Stimulated activated CD4-positive, alpha-beta T cell treated with anti-CD3 and anti-CD28 coated beads, Interleukin-4, amount 100 ng/mL, for 1 hour (primary cell): ENCODE results near the gene IFNAR1.
"Not testable (repeated sequence)": the region's sequence is repeated elsewhere in the genome, so short reads cannot be mapped to it uniquely, and the experiment has no call there.

Source experiments
- DNase-seq: peaks from one replicate; pipeline ENCODE4 v3.0.0-alpha.2; 2020

IFNAR1 gene

DNA sequence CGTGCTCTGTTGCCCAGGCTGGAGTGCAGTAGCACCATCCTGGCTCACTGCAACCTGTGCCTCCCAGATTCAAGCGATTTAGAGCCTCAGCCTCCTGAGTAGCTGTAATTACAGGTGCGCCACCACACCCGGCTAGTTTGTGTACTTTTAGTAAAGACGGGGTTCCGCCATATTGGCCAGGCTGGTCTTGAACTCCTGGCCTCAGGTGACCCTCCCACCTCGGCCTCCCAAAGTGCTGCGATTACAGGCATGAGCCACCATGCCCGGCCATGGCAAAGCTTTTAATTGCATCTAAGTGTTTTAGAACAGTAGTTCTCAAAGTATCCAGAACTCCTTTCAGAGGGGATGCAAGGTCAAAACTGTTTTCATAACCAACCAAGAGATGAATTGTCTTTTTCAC lies 53.3 kb downstream of the IFNAR1 start:
- no peak for DNase-seq

DNA sequence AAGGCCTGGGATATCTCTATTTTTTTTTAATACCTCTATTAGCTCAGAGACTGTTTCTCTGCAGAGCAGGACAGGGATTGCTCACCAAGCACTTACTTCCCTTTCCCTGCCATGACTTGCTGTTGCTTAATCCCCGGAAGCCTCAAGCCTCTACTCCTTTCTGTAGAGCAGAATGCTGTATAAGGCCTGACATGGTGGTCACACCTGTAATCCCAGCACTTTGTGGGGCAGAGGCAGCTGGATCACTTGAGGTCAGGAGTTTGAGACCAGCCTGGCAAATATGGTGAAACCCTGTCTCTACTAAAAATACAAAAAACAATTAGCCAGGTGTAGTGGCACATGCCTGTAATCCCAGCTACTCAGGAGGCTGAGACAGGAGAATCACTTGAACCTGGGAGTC lies 55.2 kb downstream of the IFNAR1 start:
- DNase-seq, result not testable (repeated sequence)

DNA sequence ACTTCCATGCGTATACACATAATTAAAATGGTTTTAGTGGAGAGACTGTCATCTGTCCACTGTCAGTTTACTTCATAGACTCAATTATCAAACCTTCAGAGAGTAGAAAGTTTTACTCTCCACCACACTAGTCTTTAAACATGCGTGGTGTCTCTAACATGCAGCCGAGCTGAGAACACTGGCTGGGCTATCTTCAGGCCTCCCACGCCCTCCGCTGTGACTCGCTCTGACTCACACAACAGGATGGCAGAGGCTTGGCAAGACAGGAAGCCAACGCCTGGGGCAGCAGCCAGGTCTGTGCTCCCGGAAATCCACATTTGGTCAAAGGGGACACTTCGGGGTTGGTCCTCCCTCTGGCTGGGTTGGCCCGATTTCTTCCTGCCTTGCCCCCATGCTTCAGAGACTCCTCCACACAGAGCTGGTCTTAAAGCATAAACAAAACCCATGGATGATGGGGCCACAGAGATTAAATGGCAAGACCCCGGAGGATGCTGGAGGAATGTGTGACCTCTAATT lies 55.8 kb downstream of the IFNAR1 start:
- peak; percentile 91 for DNase-seq

DNA sequence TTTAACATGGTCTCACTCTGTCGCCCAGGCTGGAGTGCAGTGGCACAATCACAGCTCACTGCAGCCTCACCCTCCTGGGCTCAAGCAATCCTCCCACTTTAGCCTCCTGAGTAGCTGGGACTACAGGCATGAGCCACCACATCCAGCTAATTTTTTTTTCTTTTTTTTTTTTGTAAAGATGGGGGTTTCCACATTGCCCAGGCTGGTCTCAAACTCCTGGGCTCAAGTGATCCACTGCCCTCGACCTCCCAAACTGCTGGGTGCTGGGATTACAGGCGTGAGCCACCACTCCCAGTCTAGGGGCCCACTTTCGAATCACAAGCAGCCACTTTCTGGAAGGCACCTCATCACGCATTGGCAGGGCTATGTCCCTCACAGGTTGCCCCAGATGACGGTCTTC lies 56.6 kb downstream of the IFNAR1 start:
- not testable (repeated sequence) for DNase-seq

DNA sequence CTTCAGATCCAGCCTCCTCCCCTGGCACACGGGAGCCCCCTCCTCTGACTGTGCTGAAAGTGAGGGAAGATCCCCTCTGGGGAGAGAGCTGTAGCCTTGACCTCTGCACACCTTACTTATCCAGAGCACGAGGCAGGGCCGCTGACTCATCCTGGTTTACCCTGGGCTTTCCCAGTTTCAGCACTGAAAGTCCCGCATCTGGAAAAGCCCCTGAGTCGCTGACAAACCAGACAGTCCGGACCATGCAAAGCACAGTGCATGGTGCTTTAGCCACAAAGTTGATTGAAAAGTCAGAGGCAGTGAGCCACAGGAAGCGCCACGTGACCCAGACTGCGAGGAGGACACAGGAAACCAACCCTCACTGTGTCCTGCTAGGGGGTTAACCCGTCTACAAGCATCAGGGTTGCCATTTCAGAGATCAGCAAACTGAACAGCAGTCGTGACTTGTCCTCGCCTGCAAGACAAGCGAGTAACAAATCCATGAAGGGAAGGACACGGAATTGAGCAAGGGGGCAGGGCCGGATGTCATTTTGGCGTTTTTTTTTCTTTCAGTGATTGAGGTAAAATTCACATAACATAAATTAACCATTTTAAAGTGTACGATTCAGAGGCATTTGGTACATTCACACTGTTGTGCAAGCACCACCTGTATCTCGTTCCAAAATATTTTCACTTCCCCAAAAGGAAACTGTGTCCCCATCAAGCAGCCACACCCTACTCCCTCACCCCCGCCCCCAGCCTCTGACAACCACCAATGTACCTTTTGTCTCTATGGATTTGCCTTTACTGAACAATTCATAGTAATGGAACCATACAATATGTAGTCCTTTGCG lies 58.5 kb downstream of the IFNAR1 start:
- DNase-seq, result peak; percentile 74

DNA sequence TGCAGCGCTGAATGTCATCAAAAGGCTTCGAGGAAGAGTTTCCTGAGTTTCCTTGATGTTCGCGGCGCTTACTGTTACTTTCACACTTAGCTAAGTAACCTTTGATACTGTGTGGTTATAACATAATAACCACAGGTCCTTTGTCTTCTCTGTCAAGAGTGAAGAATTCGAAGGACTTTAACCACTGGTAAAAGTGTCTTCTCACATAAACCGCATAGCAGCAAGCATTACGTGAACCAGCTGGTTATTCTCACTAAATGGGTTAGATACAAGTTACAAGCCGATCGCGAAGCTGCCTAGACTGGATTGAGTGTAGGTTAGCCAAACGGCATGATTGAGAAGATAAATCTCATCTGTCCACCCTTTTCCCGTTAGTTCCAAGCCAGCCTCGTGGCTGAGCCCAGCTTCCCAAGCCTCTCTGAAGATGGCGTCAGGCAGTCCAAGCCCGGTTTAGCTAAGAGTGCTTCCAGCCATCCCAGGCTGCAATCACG lies 60.1 kb downstream of the IFNAR1 start:
- no peak for DNase-seq

DNA sequence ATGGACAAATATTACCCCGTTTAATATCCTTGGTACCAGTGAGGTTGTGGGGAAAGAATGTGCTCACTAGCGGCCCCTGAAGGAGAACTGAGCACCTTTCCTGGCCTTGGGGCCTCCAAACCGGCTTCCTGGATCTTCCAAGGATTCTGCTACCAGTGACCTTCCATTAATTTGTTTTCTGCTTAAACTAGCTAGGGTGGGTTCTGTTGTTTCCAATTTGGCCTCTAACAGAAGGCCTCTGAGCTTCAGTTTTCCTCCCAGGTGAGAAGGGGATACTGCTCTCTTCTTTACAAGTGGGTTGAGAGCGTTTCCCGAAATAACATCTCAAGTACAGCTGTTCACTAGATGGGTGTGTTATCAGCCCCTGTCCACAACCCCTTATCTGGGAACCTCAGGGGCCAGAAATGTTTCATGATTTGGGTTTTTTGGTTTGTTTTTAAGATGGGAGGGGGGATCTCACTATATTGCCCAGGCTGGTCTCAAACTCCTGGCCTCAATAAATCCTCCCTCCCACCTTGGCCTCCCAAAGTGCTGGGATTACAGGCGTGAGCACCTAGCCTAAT lies 61.5 kb downstream of the IFNAR1 start:
- DNase-seq, result no peak

DNA sequence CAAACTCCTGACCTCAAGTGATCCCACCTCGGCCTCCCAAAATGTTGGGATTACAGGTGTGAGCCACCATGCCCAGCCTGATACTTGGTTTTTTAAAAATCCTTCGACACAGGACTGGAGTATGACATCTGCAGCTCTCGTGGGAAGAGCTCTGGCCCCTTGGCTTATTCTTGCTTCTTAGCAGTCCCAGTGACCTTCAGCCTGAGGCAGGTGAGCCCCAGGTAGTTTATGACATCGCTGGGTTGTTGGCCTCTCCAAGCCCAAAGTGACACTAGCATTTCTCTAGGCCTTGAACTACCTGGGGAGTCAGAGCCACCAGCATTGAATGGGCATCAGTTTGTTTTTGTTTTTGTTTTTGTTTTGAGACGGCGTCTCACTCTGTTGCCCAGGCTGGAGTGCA lies 62.5 kb downstream of the IFNAR1 start:
- no peak for DNase-seq

DNA sequence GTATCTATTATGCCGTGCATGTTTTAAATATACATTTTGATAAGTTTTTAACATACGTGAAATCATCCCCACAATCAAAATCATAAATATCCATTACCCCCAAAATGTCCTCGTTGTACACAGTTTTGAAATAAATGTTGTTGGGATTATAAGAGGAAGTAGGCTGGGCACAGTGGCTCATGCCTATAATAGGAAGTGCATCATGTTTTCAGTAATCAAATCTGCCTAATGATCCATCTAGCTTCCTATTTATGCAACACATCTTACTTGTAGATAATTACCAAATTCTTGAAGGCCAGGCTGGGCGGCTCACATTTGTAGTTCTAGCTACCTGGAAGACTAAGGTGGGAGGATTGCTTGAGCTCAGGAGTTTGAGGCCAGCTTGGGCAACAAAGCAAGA lies 63.4 kb downstream of the IFNAR1 start:
- DNase-seq, result no peak

DNA sequence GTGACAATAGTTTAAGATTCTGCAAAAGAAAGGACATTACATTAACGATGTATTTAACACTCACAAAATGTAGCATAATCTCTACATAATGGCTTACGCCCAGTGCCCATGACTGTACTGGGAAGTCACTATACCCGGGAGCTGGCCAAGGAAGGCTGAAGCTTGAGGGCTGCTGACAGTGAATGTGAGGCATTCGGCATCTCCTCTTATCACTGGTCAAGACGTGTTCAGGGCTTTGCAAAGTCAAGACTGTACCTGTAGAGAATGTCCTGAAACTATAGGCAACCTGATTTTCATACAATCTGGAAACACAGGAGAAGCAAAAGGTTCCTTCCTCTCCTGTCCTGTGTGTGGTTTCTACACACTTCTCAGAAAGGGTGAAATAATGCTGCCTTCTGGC lies 65.7 kb downstream of the IFNAR1 start:
- DNase-seq, result no peak

DNA sequence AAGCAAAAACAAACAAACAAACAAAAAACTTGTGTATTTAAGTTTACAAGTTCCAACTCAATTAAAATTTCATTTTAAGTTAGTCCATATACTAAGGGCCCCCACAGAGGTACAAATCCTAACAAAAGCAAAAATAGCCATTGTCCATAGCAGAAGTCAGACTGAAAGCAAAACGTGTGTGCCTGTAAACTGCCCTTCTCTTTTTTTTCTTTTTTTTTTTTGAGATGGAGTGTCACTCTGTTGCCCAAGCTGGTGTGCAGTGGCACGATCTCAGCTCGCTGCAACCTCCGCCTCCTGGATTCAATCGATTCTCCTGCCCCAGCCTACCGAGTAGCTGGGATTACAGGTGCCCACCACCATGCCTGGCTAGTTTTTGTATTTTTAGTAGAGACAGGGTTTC lies 66.9 kb downstream of the IFNAR1 start:
- DNase-seq, result no peak

DNA sequence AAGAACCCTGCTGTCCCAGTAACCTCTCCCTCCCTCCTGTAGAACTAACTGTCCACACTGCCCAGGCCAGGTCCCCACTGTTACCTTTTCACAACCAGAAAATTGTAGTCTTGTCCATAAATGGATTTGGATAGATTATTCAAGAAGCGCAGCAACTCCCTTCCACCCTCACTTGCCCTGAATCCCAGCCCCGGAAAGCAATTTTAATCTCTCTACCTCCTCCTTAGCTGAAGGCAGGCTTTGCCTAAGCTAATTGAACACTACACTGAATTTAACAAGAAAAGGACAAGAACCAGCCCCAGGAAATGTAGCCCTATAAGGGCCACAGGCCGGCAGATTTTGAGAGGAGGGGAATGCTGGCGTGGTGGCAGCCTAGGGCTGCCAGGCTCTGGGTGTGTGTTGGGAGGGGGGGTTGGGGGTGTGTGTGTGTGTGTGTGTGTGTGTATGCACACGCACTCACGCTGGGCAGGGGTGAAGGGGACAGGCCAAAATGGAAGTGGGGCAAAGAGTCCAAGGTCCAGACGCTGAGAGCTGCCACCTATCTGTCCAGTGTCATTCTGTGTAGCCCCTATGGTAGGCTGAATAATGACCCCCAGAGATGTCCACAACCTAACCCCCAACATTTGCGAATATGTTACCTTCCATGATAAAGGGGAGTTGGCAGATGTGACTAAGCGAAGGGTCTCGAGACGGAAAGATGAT lies 67.7 kb downstream of the IFNAR1 start:
- no peak for DNase-seq

DNA sequence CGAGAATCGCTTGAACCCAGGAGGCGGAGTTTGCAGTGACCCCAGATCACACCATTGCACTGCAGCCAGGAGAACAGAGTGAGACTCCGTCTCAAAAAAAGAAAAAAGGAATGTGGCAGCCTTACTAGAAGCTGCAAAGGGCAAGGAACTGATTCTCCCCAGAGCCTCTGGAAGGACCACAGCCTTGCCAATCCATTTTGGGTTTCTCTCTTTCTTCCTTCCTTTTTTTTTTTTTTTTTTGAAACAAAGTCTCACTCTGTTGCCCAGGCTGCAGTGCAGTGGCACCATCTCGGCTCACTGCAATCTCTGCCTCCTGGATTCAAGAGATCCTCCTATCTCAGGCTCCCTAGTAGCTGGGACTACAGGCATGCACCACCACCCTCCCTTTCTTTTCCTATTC lies 68.6 kb downstream of the IFNAR1 start:
- no peak for DNase-seq

DNA sequence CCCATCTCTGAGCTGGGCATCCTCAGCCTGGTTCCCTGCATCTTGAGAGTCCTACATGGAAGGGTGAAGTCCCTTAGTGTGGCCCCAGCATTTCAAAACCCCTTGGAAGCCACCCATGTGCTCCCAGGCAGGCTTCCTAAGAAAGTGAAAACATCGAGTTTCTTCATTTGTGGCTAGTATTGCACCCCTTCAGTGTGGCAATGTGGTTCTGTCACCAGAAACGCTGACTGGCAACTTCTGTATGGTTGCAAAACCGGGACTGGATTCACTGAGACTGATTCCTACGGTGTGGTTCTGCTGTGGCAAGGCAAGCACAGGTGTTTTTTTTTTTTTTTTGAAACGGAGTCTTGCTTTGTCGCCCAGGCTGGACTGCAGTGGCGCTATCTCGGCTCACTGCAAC lies 69.5 kb downstream of the IFNAR1 start:
- no peak for DNase-seq

DNA sequence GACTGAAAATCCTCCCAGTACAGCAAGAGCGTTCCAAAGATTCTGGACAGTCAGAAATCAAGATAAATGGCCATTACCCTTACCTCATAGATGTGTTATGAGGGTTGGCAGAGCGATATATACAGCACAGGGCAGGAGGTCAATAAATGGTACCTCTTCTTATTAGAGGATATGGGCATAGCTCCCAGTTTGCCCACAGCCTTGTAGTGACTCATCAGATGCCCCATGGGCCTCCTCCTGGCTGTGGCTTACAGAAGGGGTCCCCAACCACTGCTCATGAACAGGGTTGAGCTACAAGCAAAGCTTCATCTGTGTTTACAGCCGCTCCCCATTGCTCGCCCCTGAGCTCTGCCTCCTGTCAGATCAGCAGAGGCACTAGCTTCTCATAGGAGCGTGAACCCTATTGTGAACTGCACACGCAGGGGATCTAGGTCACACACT lies 71.1 kb downstream of the IFNAR1 start:
- no peak for DNase-seq

DNA sequence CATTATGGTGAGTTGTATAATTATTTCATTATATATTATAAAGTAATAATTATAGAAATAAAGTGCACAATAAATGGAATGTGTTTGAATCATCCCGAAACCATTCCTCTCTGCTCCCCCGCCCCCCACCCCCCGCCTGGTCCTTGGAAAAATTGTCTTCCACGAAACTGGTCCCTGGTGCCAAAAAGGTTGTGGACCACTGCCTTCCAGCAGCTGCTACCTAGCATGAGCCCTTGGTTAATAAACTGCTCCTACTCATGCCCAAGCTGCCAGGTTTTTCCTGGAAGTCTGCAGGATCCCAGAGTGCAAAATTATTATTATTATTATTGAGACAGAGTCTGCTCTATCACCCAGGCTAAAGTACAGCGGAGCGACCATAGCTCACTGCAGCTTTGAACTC lies 71.7 kb downstream of the IFNAR1 start:
- no peak for DNase-seq

DNA sequence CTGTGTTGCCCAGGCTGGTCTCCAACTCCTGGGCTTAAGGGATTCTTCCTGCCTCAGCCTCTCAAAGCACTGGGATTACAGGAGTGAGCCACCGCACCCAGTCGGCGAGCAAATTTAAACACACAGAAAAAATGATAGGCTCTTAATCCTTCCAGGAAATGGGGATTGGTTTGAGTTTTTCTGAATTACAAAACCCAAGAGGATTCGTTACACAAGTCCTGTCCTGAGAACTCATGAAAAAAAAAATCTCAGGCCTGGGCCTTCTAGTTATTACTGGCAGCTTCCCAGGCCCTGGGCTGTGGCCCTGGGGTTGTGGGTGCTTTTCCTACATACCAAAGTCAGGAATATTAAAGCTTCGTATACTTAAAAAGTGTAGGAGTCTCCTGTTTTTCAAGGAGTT lies 72.2 kb downstream of the IFNAR1 start:
- DNase-seq, result no peak

DNA sequence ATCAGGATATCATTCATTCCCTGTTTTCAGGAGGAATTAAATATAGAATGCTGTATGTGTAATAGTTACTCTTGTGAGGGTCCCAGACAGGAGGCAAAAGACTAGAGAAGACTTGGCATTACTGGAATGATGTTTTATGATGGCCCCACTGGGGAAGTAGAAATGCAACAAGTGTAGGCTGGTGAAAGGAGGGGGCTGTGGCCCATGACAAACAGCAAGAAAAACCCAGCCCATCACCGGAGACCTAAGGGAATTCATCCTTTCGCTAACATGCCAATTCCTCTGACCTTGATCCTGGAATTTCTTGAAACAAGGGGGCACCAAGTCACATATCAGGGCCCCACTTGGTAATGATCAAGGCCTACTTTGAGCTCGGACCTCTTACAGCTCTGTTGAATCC lies 72.9 kb downstream of the IFNAR1 start:
- DNase-seq, result no peak

DNA sequence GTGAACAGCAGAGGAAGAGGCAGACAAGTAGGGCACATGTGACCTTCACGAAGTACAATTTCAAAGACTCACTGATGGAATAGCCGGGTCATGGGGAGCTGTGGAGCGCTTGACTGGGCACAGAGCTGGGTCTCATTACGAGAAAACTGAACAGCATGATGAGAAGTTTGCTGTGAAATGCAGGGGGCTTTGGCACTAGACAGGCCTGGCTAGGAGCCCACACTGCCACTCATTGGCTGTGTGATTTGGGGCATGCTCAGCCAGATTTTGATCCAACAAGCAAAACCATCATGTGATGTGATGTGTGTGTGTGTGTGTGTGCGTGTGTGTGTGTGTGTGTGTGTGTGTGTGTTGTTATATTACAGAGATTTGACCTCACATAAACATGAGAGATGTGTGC lies 73.6 kb downstream of the IFNAR1 start:
- no peak for DNase-seq

DNA sequence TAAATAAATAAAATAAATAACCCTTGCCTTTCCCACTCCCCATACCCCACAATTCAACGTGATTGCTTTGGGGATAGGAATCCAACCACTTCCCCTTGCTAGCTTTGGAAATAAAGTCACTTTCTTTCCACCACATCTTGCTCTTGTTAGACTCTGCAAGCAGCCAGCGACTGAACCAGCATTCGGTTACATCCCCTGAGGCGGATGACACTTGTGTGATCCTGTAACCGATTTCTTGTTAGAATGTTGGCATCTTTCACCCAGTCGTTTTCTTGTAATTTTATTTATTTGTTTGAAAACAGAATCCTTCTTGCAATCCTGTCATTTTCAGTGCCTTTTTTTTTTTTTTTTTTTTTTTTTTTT lies 76.8 kb downstream of the IFNAR1 start:
- DNase-seq, result no peak

DNA sequence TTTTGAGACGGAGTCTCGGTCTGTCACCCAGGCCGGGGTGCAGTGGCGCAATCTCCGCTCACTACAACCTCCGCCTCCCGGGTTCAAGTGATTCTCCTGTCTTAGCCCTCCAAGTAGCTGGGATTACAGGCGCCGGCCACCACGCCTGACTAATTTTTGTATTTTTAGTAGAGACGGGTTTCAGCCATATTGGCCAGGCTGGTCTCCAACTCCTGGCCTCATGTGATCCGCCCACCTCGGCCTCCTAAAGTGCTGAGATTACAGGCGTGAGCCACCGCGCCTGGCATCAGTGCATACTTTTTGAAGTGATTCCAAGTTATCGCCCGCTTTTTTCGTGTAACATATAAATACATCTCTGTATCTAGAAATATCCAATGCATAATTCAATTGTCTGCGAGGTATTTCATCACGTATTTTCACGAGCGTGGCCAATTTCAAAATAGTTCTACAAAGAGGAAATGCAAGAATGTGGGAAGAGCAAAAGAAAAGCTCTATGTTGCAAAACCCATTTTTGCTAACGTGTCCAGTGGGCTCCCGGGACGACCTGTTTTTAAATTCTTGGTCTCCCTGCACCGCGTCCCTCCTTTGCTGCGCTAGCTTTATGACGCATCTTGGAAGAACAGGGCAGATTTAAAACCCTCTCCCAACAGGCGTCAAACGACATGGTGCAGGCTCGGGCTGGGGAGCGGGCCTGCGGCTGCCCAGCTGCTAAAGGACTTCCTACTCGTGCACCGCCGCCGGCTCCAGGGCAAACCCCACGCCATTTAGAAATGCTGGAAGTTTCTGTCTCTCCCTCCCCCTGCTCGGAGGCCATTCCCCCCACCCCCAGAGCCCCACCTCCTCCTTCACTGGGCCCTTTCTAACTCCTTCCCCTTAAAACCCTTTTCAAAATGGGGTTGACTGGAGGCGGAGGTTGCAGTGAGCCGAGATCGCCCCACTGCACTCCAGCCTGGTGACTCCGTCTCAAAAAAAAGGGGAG lies 77.5 kb downstream of the IFNAR1 start:
- DNase-seq, result peak; percentile 19

DNA sequence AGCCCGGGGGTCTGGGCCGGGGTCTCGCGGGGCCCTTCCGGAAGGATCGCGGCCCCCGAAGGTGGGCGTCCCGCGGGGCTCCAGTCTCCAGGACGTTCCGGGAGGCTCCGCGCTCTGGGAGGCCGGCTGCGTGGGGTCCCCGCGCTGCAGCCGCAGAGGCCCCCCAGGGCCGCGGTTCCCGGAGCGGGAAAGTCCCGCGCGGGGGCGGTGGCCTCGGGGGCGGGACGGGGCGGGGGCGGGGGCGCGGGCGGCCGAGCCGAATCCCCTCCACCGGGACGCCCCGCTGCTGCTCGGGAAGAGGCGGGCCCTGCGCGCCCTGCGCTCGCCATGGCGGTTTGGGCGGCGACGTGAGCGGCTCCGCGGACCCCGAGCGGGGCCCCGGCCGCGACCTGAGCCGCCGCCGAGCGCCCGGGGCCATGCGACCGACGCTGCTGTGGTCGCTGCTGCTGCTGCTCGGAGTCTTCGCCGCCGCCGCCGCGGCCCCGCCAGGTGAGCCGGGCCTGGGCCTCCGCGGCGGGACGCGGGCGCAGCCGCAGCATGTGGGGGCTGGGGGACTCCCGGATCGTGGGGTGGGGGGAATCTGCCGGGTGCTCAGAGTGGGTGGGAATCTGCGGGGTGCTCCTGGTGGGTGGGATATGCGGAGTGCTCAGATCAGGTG lies 78.5 kb downstream of the IFNAR1 start, which contains the start of gene IFNGR2:
IFNGR2 (plus strand) TSS at position 286 of the 658 bp plus-strand sequence; CDS start at position 417, 131 bp downstream.
- peak; percentile 56 for DNase-seq
